Caco-2 (cell line): Measurements from ENCODE around the gene ACSM3. TPM values are rescaled to one million over a fixed set of nuclear protein-coding genes. Genes with fewer than 3 reads are reported as not detected.
"Not testable (repeated sequence)": the region's sequence is repeated elsewhere in the genome, so short reads cannot be mapped to it uniquely, and the experiment has no call there.

ENCODE experiments used
- BruUV-seq: library from RNA; stranded (reverse); fragments of 400-500 nt; replicated peaks from 2 replicates; lab custom pipeline; 2021; lab: Mats Ljungman, UMichigan
- CTCF ChIA-PET: fragments of 300-600 bp; sonication (Branson Sonifier 250); formaldehyde crosslinking; loops from one replicate; lab custom pipeline; 2022; ENCODE audit warnings: antibody characterized with exemption; lab: Charles Lee
- POLR2A ChIA-PET: fragments of 300-600 bp; sonication (Branson Sonifier 250); formaldehyde crosslinking; loops from one replicate; lab custom pipeline; 2022; ENCODE audit warnings: antibody characterized with exemption; lab: Charles Lee
- DNase-seq, 2 experiments: peaks; one replicate each; pipeline versions ENCODE4 v3.0.0 to v3.0.0-alpha.2; 2020 to 2022
- H3K27me3 ChIP-seq: replicated peaks from 2 replicates; pipeline ENCODE4 v1.6.0; 2011; ENCODE audit warnings: low read length; ENCODE audit not compliant: control insufficient read depth, insufficient read depth
- H3K36me3 ChIP-seq: 2 replicates; pipeline ENCODE4 v1.5.1; 2011; ENCODE audit warnings: low read length; ENCODE audit not compliant: control insufficient read depth, insufficient read depth
- H3K4me1 ChIP-seq: fragments of 250-450 bp; sonication (Bioruptor Pico); 2 replicates; pipeline ENCODE4 v1.5.1; 2020; ENCODE audit warnings: mild to moderate bottlenecking
- H3K4me3 ChIP-seq: 2 replicates; pipeline ENCODE4 v1.5.1; 2011; ENCODE audit warnings: low read depth, mild to moderate bottlenecking, control low read depth, low read length
- H3K9me3 ChIP-seq: fragments of 250-450 bp; sonication (Bioruptor Pico); 2 replicates; pipeline ENCODE4 v1.5.1; 2020; ENCODE audit warnings: mild to moderate bottlenecking, moderate library complexity
- H3K27ac Mint-ChIP-seq: one replicate; pipeline ENCODE4 v1.8.0; 2022; ENCODE audit warnings: mixed read lengths; ENCODE audit not compliant: unreplicated experiment
- H3K27me3 Mint-ChIP-seq: one replicate; pipeline ENCODE4 v1.8.0; 2022; ENCODE audit warnings: mixed read lengths; ENCODE audit not compliant: insufficient read depth, unreplicated experiment
- H3K36me3 Mint-ChIP-seq: one replicate; pipeline ENCODE4 v1.8.0; 2022; ENCODE audit warnings: mild to moderate bottlenecking, mixed read lengths; ENCODE audit not compliant: insufficient read depth, unreplicated experiment
- H3K4me1 Mint-ChIP-seq: one replicate; pipeline ENCODE4 v1.8.0; 2022; ENCODE audit warnings: low read depth, mixed read lengths; ENCODE audit not compliant: unreplicated experiment
- H3K4me3 Mint-ChIP-seq: one replicate; pipeline ENCODE4 v1.8.0; 2022; ENCODE audit warnings: mild to moderate bottlenecking, moderate library complexity, mixed read lengths; ENCODE audit not compliant: unreplicated experiment
- H3K9me3 Mint-ChIP-seq: one replicate; pipeline ENCODE4 v1.8.0; 2022; ENCODE audit warnings: mixed read lengths; ENCODE audit not compliant: unreplicated experiment
- intact Hi-C: fragments of 100-400 bp; cut with micrococcal nuclease; formaldehyde crosslinking; loops from one replicate; pipeline ENCODE4 v1.10.0; 2022; ENCODE audit not compliant: unreplicated experiment
- total RNA-seq: library from RNA; stranded (reverse); gene quantifications from 2 replicates; pipeline ENCODE4 v1.2.3, GENCODE V29; 2022
- TF ChIP-seq, protein P1 (sequence below), 2 experiments: fragments of 200-600 bp in 1 of 2; IDR thresholded peaks; 1 replicate in 1 of 2; 2 replicates in 1 of 2; pipeline versions ENCODE4 v1.5.1 to v1.8.0; 2011 to 2022; ENCODE audit warnings: antibody characterized with exemption in 1 of 2, control low read depth in 1 of 2, inconsistent platforms in 1 of 2, low read depth in 1 of 2, low read length in 1 of 2, mild to moderate bottlenecking in 1 of 2, moderate library complexity in 1 of 2; ENCODE audit not compliant: insufficient read depth in 1 of 2, severe bottlenecking in 1 of 2, unreplicated experiment in 1 of 2

Gene ACSM3
- total RNA-seq, 1 experiment from 2014 or later: 6.9 TPM

DNA sequence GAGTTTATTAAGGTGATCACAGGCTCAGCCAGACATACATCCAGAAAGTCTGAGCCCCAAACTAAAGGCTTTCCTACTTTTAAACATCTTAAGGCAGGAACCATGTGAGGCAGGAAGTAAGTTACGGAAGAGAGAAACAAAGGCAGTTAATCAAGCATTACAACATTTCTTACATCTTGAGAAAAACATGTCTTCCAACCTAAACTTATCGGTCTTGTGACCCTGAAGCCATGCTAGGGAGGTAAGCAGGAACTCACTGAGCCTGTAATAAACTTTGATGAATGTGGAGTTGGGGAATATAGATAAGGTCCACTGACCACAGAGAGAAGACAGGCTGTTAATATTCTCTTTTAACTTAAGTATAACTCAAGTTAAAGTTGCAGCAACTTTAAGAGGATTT, 3.5 kb upstream of the ACSM3 start:
- TF ChIP-seq, protein P1, sequence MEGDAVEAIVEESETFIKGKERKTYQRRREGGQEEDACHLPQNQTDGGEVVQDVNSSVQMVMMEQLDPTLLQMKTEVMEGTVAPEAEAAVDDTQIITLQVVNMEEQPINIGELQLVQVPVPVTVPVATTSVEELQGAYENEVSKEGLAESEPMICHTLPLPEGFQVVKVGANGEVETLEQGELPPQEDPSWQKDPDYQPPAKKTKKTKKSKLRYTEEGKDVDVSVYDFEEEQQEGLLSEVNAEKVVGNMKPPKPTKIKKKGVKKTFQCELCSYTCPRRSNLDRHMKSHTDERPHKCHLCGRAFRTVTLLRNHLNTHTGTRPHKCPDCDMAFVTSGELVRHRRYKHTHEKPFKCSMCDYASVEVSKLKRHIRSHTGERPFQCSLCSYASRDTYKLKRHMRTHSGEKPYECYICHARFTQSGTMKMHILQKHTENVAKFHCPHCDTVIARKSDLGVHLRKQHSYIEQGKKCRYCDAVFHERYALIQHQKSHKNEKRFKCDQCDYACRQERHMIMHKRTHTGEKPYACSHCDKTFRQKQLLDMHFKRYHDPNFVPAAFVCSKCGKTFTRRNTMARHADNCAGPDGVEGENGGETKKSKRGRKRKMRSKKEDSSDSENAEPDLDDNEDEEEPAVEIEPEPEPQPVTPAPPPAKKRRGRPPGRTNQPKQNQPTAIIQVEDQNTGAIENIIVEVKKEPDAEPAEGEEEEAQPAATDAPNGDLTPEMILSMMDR (IDR thresholded peaks at IDR 0.05; ENCODE audit: insufficient read depth in 1 of 2, low read depth in 1 of 2, low read length in 1 of 2, severe bottlenecking in 1 of 2, unreplicated experiment in 1 of 2): no peak
- intact Hi-C loops: no loop called here
- H3K27me3 Mint-ChIP-seq: no peaks in the 10 kb centered on the region
- no peaks in the 10 kb centered on the region for H3K4me1 Mint-ChIP-seq
- no peak for DNase-seq
- no TSS peak for BruUV-seq
- CTCF ChIA-PET: no interaction called here
- H3K4me3 Mint-ChIP-seq: no peak overlapping the region
- H3K4me1 ChIP-seq: peaks cover 7% of the 10 kb centered on the region; the same call in 1 of the 2 replicates
- no peaks in the 10 kb centered on the region for H3K9me3 Mint-ChIP-seq
- no peaks in the 10 kb centered on the region for H3K27me3 ChIP-seq
- POLR2A ChIA-PET: no interaction called here
- no peak overlapping the region for H3K4me3 ChIP-seq
- peaks cover 5% of the 10 kb centered on the region for H3K36me3 Mint-ChIP-seq
- no peaks in the 10 kb centered on the region for H3K36me3 ChIP-seq
- no peak overlapping the region for H3K27ac Mint-ChIP-seq
- no peaks in the 10 kb centered on the region for H3K9me3 ChIP-seq

DNA sequence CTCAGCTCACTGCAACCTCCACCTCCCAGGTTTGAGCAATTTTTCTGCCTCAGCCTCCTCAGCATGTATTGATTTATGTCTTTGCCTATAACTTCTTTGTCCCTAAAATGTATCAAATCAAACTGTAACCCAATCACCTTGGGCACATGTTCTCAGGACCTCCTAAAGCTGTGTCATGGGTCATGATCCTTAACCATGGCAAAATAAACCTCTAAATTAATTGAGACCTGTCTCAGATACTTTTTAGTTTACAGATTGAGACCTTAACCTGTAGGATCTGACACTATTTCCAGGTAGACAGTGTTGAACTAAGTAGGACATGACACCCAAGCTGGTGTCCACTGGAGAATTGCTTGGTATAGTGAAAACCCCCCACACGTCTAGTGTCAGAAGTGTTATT, 2.6 kb upstream of the ACSM3 start:
- Histone ChIP-seq H3K36me3 (no peaks in the 10 kb centered on the region), H3K27me3 (no peaks in the 10 kb centered on the region), H3K4me1 (peaks cover 7% of the 10 kb centered on the region; the same call in 1 of the 2 replicates), H3K9me3 (no peaks in the 10 kb centered on the region), H3K4me3 (no peak overlapping the region)
- no peaks in the 10 kb centered on the region for H3K9me3 Mint-ChIP-seq
- no peaks in the 10 kb centered on the region for H3K27me3 Mint-ChIP-seq
- H3K36me3 Mint-ChIP-seq: peaks cover 5% of the 10 kb centered on the region
- H3K4me3 Mint-ChIP-seq: no peak overlapping the region
- H3K27ac Mint-ChIP-seq: no peak overlapping the region
- POLR2A ChIA-PET: no interaction called here
- intact Hi-C loops: no loop called here
- DNase-seq: no peak
- CTCF ChIA-PET: no interaction called here
- no peaks in the 10 kb centered on the region for H3K4me1 Mint-ChIP-seq
- no TSS peak for BruUV-seq
- TF ChIP-seq, protein P1 (IDR thresholded peaks at IDR 0.05; ENCODE audit: insufficient read depth in 1 of 2, low read depth in 1 of 2, low read length in 1 of 2, severe bottlenecking in 1 of 2, unreplicated experiment in 1 of 2): no peak

DNA sequence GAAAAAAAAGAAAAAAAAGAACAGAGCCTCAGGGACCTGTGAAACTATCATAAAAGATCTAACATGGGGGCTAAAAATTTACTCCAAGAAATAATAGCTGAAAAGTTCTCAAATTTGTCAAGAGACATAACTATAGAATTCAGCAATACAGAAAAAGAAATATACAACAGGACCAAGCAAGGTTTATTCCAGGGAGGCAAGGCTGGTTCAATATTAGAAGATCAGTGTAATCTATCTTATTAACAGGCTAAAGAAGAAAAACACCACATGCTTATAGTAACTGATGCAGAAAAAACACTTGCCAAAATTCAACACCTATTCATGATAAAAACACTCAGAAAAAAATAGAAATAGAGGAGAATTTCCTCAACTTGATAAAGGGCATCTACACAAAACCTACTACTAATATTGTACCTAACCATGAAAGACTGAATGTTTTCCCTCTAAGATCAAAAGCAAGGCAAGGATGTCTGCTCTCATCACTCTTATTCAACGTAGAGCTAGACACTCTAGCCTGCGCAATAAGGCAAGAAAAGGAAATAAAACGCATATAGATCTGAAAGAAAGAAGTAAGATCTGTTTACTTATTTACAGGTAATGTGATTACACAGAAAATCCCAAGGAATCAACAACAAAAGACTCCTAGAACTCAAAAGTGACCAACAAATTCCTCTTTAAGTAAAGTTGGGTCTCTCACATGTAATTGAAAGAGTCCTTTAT, 1.2 kb upstream of the ACSM3 start:
- Histone ChIP-seq H3K4me1 (peaks cover 7% of the 10 kb centered on the region; the same call in 1 of the 2 replicates), H3K36me3 (no peaks in the 10 kb centered on the region), H3K27me3 (no peaks in the 10 kb centered on the region), H3K9me3 (no peaks in the 10 kb centered on the region), H3K4me3 (no peak overlapping the region)
- intact Hi-C loops: no loop called here
- Mint-ChIP-seq H3K9me3 (no peaks in the 10 kb centered on the region), H3K27ac (peak overlapping the region; percentile 47), H3K4me1 (no peaks in the 10 kb centered on the region), H3K27me3 (no peaks in the 10 kb centered on the region), H3K4me3 (peak overlapping the region; percentile 75), H3K36me3 (peaks cover 5% of the 10 kb centered on the region)
- TF ChIP-seq, protein P1 (IDR thresholded peaks at IDR 0.05; ENCODE audit: insufficient read depth in 1 of 2, low read depth in 1 of 2, low read length in 1 of 2, severe bottlenecking in 1 of 2, unreplicated experiment in 1 of 2): no peak
- BruUV-seq: no TSS peak
- CTCF ChIA-PET: no interaction called here
- POLR2A ChIA-PET: no interaction called here
- DNase-seq: no peak

DNA sequence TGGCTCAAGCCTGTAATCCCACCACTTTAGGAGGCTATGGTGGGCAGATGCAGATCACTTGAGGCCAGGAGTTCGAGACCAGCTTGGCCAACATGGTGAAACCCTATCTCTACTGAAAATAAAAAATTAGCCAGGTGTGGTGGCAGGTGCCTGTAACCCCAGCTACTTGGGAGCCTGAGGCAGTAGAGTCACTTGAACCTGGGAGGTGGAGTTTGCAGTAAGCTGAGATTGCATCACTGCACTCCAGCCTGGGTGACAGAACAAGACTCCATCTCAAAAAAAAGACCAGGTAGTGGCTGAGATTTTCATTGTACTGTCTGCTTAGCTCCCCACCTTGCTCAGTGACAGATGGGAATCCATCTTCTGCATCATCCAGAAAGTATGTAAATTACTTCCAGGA, 634 bp downstream of the ACSM3 start:
- H3K9me3 Mint-ChIP-seq, BruUV-seq, H3K36me3 Mint-ChIP-seq, H3K27me3 ChIP-seq, H3K36me3 ChIP-seq, H3K4me1 Mint-ChIP-seq, H3K4me3 Mint-ChIP-seq, H3K4me3 ChIP-seq, DNase-seq, H3K9me3 ChIP-seq, H3K27ac Mint-ChIP-seq, H3K27me3 Mint-ChIP-seq, intact Hi-C loops, H3K4me1 ChIP-seq: not testable (repeated sequence)
- CTCF ChIA-PET: interaction anchor here (1.4 kb wide), 1 partner anchor 11 kb away, joined by 6 read pairs; no protein-coding TSS in a partner anchor
- POLR2A ChIA-PET: interaction anchor here (1.4 kb wide), 1 partner anchor 42 kb away, joined by 5 read pairs; the partner anchor contains the start of genes ERI2 and REXO5
